GM12891 (cell line): ENCODE data around the gene C9orf152.
A peak's percentile ranks its signal among the peaks of the same experiment; 100 is the strongest.

Experiments
- DNase-seq: peaks from one replicate; pipeline ENCODE4 v3.0.0; 2011; ENCODE audit warnings: low spot score; ENCODE audit not compliant: insufficient read length
- FAIRE-seq: peaks from 2 replicates; lab custom pipeline; 2011; peaks lifted over from hg19 to GRCh38; lab: Jason Lieb, UNC
- PAX5 ChIP-seq: IDR thresholded peaks from 2 replicates; pipeline ENCODE4 v1.6.1; 2011; ENCODE audit warnings: low read length, moderate library complexity, mild to moderate bottlenecking; ENCODE audit not compliant: insufficient read depth, severe bottlenecking
- POLR2A ChIP-seq: IDR thresholded peaks from 2 replicates; pipeline ENCODE4 v1.6.1; 2011; ENCODE audit warnings: low read depth, low read length, control low read depth
- POLR2AphosphoS5 ChIP-seq: IDR thresholded peaks from 2 replicates; pipeline ENCODE4 v1.6.1; 2011; ENCODE audit warnings: low read depth, low read length, control low read depth
- POU2F2 ChIP-seq: IDR thresholded peaks from 2 replicates; pipeline ENCODE4 v1.6.1; 2011; ENCODE audit warnings: low read depth, mild to moderate bottlenecking, control low read depth, low read length, moderate library complexity
- SPI1 ChIP-seq: IDR thresholded peaks from 2 replicates; pipeline ENCODE4 v1.6.1; 2011; ENCODE audit warnings: low read depth, low read length, control low read depth
- TAF1 ChIP-seq: IDR thresholded peaks from 2 replicates; pipeline ENCODE4 v1.6.1; 2011; ENCODE audit warnings: low read depth, low read length, control low read depth

Gene C9orf152

GRCh38 chr9:110192531-110193261, 15.3 kb downstream of the C9orf152 start:
- FAIRE-seq: no peak
- peak; percentile 64 for TF ChIP-seq SPI1
- no peak for TF ChIP-seq TAF1
- no peak for TF ChIP-seq POU2F2
- no peak for TF ChIP-seq POLR2A
- TF ChIP-seq PAX5: no peak
- no peak for TF ChIP-seq POLR2AphosphoS5
- no peak for DNase-seq

- FAIRE-seq: no peak
- no peak for TF ChIP-seq SPI1
- TF ChIP-seq POU2F2: no peak
- no peak for TF ChIP-seq POLR2A
- TF ChIP-seq TAF1: no peak
- TF ChIP-seq POLR2AphosphoS5: no peak
- no peak for TF ChIP-seq PAX5
- DNase-seq: no peak
Measured at GRCh38 chr9:110191615-110192014, 16.3 kb downstream of the C9orf152 start.

- FAIRE-seq (no peak), DNase-seq (no peak)
- TF ChIP-seq POLR2AphosphoS5: no peak
Measured at GRCh38 chr9:110189559-110190320, 18.2 kb downstream of the C9orf152 start.

GRCh38 chr9:110188991-110189390, 19.0 kb downstream of the C9orf152 start:
- FAIRE-seq (no peak), DNase-seq (no peak)
- no peak for TF ChIP-seq POU2F2

GRCh38 chr9:110188101-110188500, 19.9 kb downstream of the C9orf152 start:
- TF ChIP-seq POLR2AphosphoS5 (no peak), TAF1 (no peak), SPI1 (no peak), POU2F2 (no peak), POLR2A (no peak), PAX5 (no peak)
- no peak for FAIRE-seq
- no peak for DNase-seq

GRCh38 chr9:110187126-110187525, 20.8 kb downstream of the C9orf152 start:
- DNase-seq: no peak

GRCh38 chr9:110186254-110186653, 21.7 kb downstream of the C9orf152 start:
- no peak for FAIRE-seq
- TF ChIP-seq POLR2A (no peak), SPI1 (no peak), POU2F2 (no peak), PAX5 (no peak), TAF1 (no peak), POLR2AphosphoS5 (no peak)
- DNase-seq: no peak

More at GRCh38 chr9:110187126-110187525, 20.8 kb downstream of the C9orf152 start:
- no peak for TF ChIP-seq TAF1
- FAIRE-seq: no peak

GRCh38 chr9:110185806-110186205, 22.2 kb downstream of the C9orf152 start:
- DNase-seq (no peak), FAIRE-seq (no peak)
- TF ChIP-seq POLR2AphosphoS5 (no peak), SPI1 (no peak), PAX5 (no peak), TAF1 (no peak), POLR2A (no peak), POU2F2 (no peak)

- TF ChIP-seq TAF1 (no peak), PAX5 (no peak), POLR2AphosphoS5 (no peak), POU2F2 (no peak), SPI1 (no peak), POLR2A (no peak)
- FAIRE-seq: peak; percentile 94
- DNase-seq: peak; percentile 35
Measured at GRCh38 chr9:110183208-110184145, 24.5 kb downstream of the C9orf152 start.
